GM12892 (cell line): ENCODE measurements around the gene PIGV.

Experiments used
- DNase-seq: peaks from one replicate; pipeline ENCODE4 v3.0.0; 2011; ENCODE audit not compliant: insufficient read length
- FAIRE-seq: peaks from 2 replicates; lab custom pipeline; 2011; peaks lifted over from hg19 to GRCh38; lab: Jason Lieb, UNC
- POLR2A ChIP-seq: IDR thresholded peaks from 2 replicates; pipeline ENCODE4 v1.6.1; 2011; ENCODE audit warnings: low read depth, low read length, control low read depth
- POLR2AphosphoS5 ChIP-seq: IDR thresholded peaks from 2 replicates; pipeline ENCODE4 v1.6.1; 2011; ENCODE audit warnings: low read depth, low read length, control low read depth
- TAF1 ChIP-seq: IDR thresholded peaks from 2 replicates; pipeline ENCODE4 v1.6.1; 2011; ENCODE audit warnings: low read depth, mild to moderate bottlenecking, control low read depth, low read length, borderline replicate concordance

PIGV gene

GRCh38 chr1:26811057-26811456 lies 23.3 kb downstream of the PIGV start:
- FAIRE-seq (no peak), DNase-seq (no peak)
- TF ChIP-seq TAF1 (no peak), POLR2AphosphoS5 (no peak), POLR2A (no peak)

- FAIRE-seq (no peak), DNase-seq (no peak)
- TF ChIP-seq POLR2AphosphoS5 (no peak), TAF1 (no peak), POLR2A (no peak)
Observed at GRCh38 chr1:26811708-26812107, 24.0 kb downstream of the PIGV start.

GRCh38 chr1:26814377-26814776 lies 26.6 kb downstream of the PIGV start:
- no peak for DNase-seq
- FAIRE-seq = no peak
- TF ChIP-seq POLR2AphosphoS5 (no peak), POLR2A (no peak)

- no peak for TF ChIP-seq POLR2AphosphoS5
- TF ChIP-seq TAF1 = no peak
- TF ChIP-seq POLR2A = no peak
- FAIRE-seq (no peak), DNase-seq (no peak)
Observed at GRCh38 chr1:26814893-26815292, 27.1 kb downstream of the PIGV start.

- DNase-seq = peak; percentile 62
Observed at GRCh38 chr1:26820784-26821269, 33.1 kb downstream of the PIGV start.

GRCh38 chr1:26822737-26823395 lies 35.1 kb downstream of the PIGV start:
- DNase-seq (no peak), FAIRE-seq (no peak)
- TF ChIP-seq TAF1 (no peak), POLR2A (no peak), POLR2AphosphoS5 (no peak)

More at GRCh38 chr1:26820784-26821269, 33.1 kb downstream of the PIGV start:
- TF ChIP-seq POLR2AphosphoS5 (no peak), TAF1 (no peak), POLR2A (no peak)
- peak; percentile 87 for FAIRE-seq

- TF ChIP-seq POLR2A (no peak), POLR2AphosphoS5 (no peak), TAF1 (no peak)
- DNase-seq (no peak), FAIRE-seq (no peak)
Observed at GRCh38 chr1:26824731-26825130, 37.0 kb downstream of the PIGV start.

- 0 out of 2 replicates have a peak, but pooled peaks have one; percentile 7 for TF ChIP-seq TAF1
- TF ChIP-seq POLR2AphosphoS5 = no peak
- peak; percentile 68 for TF ChIP-seq POLR2A
- peak; percentile 80 for DNase-seq
- peak; percentile 79 for FAIRE-seq
Observed at GRCh38 chr1:26826261-26827105, 38.7 kb downstream of the PIGV start, which contains the start of gene ZDHHC18. Gene ZDHHC18 (plus strand): TSS chr1:26826688. CDS start chr1:26826805, 117 bp downstream.

- TF ChIP-seq POLR2AphosphoS5 = no peak
- TF ChIP-seq TAF1 = no peak
- TF ChIP-seq POLR2A = no peak
- no peak for DNase-seq
- FAIRE-seq = no peak
Observed at GRCh38 chr1:26827106-26827604, 39.4 kb downstream of the PIGV start.

GRCh38 chr1:26827663-26828062 lies 39.9 kb downstream of the PIGV start:
- TF ChIP-seq TAF1 = no peak
- no peak for TF ChIP-seq POLR2AphosphoS5
- no peak for TF ChIP-seq POLR2A
- DNase-seq (no peak), FAIRE-seq (no peak)

- DNase-seq = no peak
- no peak for TF ChIP-seq POLR2A
- TF ChIP-seq TAF1 = no peak
- no peak for TF ChIP-seq POLR2AphosphoS5
- no peak for FAIRE-seq
Observed at GRCh38 chr1:26828411-26828991, 40.8 kb downstream of the PIGV start.
